22Rv1 (cell line): Measurements from ENCODE around the gene GCGR.

Experiments
- H3K27ac ChIP-seq: fragments of 450-650 bp; 2 replicates; pipeline ENCODE4 v1.5.1; 2017
- CTCF ChIP-seq: fragments of 450-650 bp; IDR thresholded peaks from 2 replicates; pipeline ENCODE4 v1.5.1; 2017; ENCODE audit warnings: mild to moderate bottlenecking
- ZFX ChIP-seq: fragments of 450-650 bp; IDR thresholded peaks from 2 replicates; pipeline ENCODE4 v1.6.1; 2017; ENCODE audit warnings: antibody characterized with exemption, borderline replicate concordance

GCGR gene

GRCh38 chr17:81821603-81822311 is 17.8 kb downstream of the GCGR start:
- H3K27ac ChIP-seq: peak overlapping the region; percentile 79
- TF ChIP-seq ZFX (no peak), CTCF (peak; percentile 91)

- peak overlapping the region; percentile 79 for H3K27ac ChIP-seq
- TF ChIP-seq ZFX (no peak), CTCF (no peak)
Observed at GRCh38 chr17:81822312-81822637, 18.3 kb downstream of the GCGR start.

- no peak overlapping the region for H3K27ac ChIP-seq
- TF ChIP-seq CTCF: no peak
- TF ChIP-seq ZFX: no peak
Observed at GRCh38 chr17:81822996-81823819, 19.3 kb downstream of the GCGR start.

- H3K27ac ChIP-seq: no peak overlapping the region
- TF ChIP-seq ZFX (no peak), CTCF (no peak)
Observed at GRCh38 chr17:81823820-81824550, 20.0 kb downstream of the GCGR start.

GRCh38 chr17:81824595-81824994 is 20.6 kb downstream of the GCGR start:
- H3K27ac ChIP-seq: no peak overlapping the region
- no peak for TF ChIP-seq CTCF
- TF ChIP-seq ZFX: no peak

GRCh38 chr17:81825841-81826466 is 22.0 kb downstream of the GCGR start:
- H3K27ac ChIP-seq: no peak overlapping the region
- 0 out of 2 replicates have a peak, but pooled peaks have one; percentile 20 for TF ChIP-seq CTCF
- TF ChIP-seq ZFX: no peak
